Measurements from ENCODE around the gene VWA5B1.

Gene VWA5B1

GRCh38 chr1:20312818-20313217 lies 22.1 kb downstream of the VWA5B1 start:
- DNase-seq (ENCODE audit: low read depth in 1 of 2, low spot score in 1 of 2): no peak
- Histone ChIP-seq H3K27ac (replicated peaks) (no peak overlapping the region), H3K4me3 (replicated peaks; ENCODE audit: insufficient read depth, low read length) (no peak overlapping the region), H3K27me3 (ENCODE audit: insufficient read depth, poor library complexity, severe bottlenecking) (no peaks in the 10 kb centered on the region)
- TF ChIP-seq SPI1 (IDR thresholded peaks at IDR 0.05; ENCODE audit: borderline replicate concordance, low read depth): no peak
- TF ChIP-seq REST (IDR thresholded peaks at IDR 0.05; ENCODE audit: insufficient replicate concordance, low read depth): no peak

DNA sequence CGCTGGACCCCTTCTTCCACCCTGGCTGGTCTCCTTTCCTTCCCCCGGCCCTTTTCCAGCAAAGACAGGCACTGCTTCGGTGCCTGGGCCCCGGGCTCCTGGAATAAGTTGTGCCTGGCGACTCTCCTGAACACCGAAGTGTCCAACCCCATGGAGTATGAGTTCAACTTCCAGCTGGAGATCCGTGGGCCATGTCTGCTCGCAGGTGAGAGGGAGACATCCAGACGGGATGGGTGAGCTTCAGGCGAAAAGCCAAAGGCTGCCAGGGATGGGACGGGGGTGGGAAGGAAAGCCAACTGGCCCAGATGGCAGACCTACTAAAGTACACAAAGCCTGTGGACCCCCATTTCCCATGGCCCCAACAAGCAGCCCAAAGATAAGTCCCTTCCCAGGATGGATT lies 26.8 kb downstream of the VWA5B1 start:
- no peak overlapping the region for H3K4me3 ChIP-seq (replicated peaks; ENCODE audit: insufficient read depth, low read length)
- H3K27me3 ChIP-seq (ENCODE audit: insufficient read depth, poor library complexity, severe bottlenecking): peaks cover 11% of the 10 kb centered on the region
- no peak for DNase-seq (ENCODE audit: low read depth in 1 of 2, low spot score in 1 of 2)
- H3K27ac ChIP-seq (replicated peaks): no peak overlapping the region
- no peak for TF ChIP-seq CTCF (IDR thresholded peaks at IDR 0.05; ENCODE audit: insufficient read depth, low read length)
- no peak for TF ChIP-seq REST (IDR thresholded peaks at IDR 0.05; ENCODE audit: insufficient replicate concordance, low read depth)
- TF ChIP-seq GABPA (IDR thresholded peaks at IDR 0.05; ENCODE audit: low read depth): no peak
- TF ChIP-seq POLR2AphosphoS5 (IDR thresholded peaks at IDR 0.05; ENCODE audit: low read depth): no peak
- no peak for TF ChIP-seq SPI1 (IDR thresholded peaks at IDR 0.05; ENCODE audit: borderline replicate concordance, low read depth)

DNA sequence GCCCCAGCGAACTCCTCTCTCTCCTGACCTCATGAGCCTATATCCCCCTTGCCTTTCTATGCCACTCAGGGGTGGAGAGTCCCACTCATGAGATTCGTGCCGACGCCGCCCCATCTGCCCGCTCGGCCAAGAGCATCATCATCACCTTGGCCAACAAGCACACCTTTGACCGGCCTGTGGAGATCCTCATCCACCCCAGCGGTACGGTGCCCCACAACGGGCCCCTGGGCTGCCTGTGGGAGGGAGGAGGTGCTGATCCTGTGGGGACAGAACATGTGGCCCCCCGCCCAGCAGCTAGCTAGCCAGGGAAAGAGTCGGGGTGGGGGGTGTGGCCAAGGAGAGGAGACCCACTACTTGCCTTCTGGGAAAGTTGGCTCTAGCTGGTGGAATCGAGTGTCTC lies 27.8 kb downstream of the VWA5B1 start:
- no peak for TF ChIP-seq REST (IDR thresholded peaks at IDR 0.05; ENCODE audit: insufficient replicate concordance, low read depth)
- no peak for TF ChIP-seq CTCF (IDR thresholded peaks at IDR 0.05; ENCODE audit: insufficient read depth, low read length)
- TF ChIP-seq GABPA (IDR thresholded peaks at IDR 0.05; ENCODE audit: low read depth): no peak
- no peak for TF ChIP-seq SPI1 (IDR thresholded peaks at IDR 0.05; ENCODE audit: borderline replicate concordance, low read depth)
- no peak for TF ChIP-seq POLR2AphosphoS5 (IDR thresholded peaks at IDR 0.05; ENCODE audit: low read depth)
- no peak overlapping the region for H3K27ac ChIP-seq (replicated peaks)
- peaks cover 18% of the 10 kb centered on the region for H3K27me3 ChIP-seq (ENCODE audit: insufficient read depth, poor library complexity, severe bottlenecking)

GRCh38 chr1:20318971-20319370 lies 28.3 kb downstream of the VWA5B1 start:
- Histone ChIP-seq H3K27ac (replicated peaks) (no peak overlapping the region), H3K4me3 (replicated peaks; ENCODE audit: insufficient read depth, low read length) (no peak overlapping the region), H3K27me3 (ENCODE audit: insufficient read depth, poor library complexity, severe bottlenecking) (peaks cover 20% of the 10 kb centered on the region)
- no peak for DNase-seq (ENCODE audit: low read depth in 1 of 2, low spot score in 1 of 2)
- no peak for TF ChIP-seq POLR2AphosphoS5 (IDR thresholded peaks at IDR 0.05; ENCODE audit: low read depth)
- no peak for TF ChIP-seq SPI1 (IDR thresholded peaks at IDR 0.05; ENCODE audit: borderline replicate concordance, low read depth)
- TF ChIP-seq GABPA (IDR thresholded peaks at IDR 0.05; ENCODE audit: low read depth): no peak
- TF ChIP-seq REST (IDR thresholded peaks at IDR 0.05; ENCODE audit: insufficient replicate concordance, low read depth): no peak
- no peak for TF ChIP-seq CTCF (IDR thresholded peaks at IDR 0.05; ENCODE audit: insufficient read depth, low read length)

More for the DNA sequence above, 27.8 kb downstream of the VWA5B1 start:
- H3K4me3 ChIP-seq (replicated peaks; ENCODE audit: insufficient read depth, low read length): no peak overlapping the region
- DNase-seq (ENCODE audit: low read depth in 1 of 2, low spot score in 1 of 2): no peak

Measured in HL-60 (cell line).